HG03045 (cell line): ENCODE data around the gene PMP22.
"Not testable (repeated sequence)": the region's sequence is repeated elsewhere in the genome, so short reads cannot be mapped to it uniquely, and the experiment has no call there.

ENCODE experiments used
- ATAC-seq: cut with Tn5 transposase; IDR thresholded peaks from one replicate; pipeline ENCODE4 v1.9.1; 2021; ENCODE audit warnings: mild to moderate bottlenecking, moderate library complexity; ENCODE audit not compliant: unreplicated experiment

The PMP22 gene

DNA sequence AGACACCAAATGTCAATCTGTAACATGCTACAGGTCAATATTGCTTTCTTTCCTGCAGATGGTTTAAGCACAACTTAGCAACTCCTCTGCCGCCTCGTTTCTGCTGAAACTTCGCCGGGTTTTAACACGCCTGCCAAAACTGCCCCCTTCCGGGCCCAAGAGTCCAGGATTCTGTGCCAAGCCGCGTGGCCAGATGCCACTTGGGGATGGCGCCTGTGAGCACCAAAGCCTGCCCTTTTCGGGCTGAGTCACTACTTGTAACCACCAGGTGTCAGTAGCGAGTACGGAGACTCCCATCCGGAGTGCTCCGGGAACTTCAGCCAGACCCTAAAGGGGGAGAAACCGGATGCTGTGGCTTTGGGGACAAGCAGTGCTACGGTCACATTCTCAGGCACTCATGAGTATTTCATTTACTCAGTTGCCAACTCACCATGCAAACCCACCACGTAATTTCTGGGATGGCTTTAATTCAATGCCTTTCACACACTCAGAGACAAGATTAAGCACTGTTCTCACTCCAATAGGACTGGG is 7.8 kb downstream of the PMP22 start:
- peak; percentile 74 for ATAC-seq

GRCh38 chr17:15256689-15257088 is 8.4 kb downstream of the PMP22 start:
- no peak for ATAC-seq

DNA sequence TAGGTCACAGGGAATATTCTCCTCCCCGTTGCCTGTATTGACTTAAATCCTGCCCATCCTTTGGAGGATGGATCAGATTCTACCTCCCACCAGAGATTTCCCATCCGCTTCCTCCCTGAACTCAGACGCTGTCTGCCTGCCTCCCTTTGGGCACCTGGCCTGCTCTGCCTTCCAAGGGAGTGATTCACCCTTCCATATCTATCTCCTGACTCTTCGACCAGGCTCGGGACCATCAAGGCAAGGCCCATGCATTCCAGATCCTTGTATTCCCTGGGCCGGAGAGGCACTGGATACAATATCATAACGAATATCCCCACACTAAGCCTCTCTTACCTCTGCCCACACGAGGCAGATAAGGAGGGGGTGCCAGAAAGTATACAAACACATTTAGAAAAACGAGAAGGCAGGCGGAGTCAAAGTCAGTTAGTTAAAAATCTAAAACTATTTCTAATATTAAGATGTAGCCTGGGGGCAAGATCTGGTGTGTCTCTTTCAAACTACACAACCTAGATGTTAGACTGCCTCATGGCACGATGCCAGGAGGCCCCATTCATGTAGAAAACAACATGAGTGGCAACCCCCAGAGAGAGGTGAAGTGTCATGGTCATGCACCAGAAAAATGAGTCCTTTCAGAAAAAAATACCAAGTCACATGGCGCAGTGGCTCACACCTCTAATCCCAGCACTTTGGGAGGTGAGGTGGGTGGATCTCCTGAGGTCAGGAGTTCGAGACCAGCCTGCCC is 9.2 kb downstream of the PMP22 start:
- no peak for ATAC-seq

- no peak for ATAC-seq
Observed at GRCh38 chr17:15250135-15250860, 14.8 kb downstream of the PMP22 start.

GRCh38 chr17:15249487-15249886 is 15.6 kb downstream of the PMP22 start:
- ATAC-seq = no peak

GRCh38 chr17:15247891-15248529 is 17.1 kb downstream of the PMP22 start:
- no peak for ATAC-seq

- no peak for ATAC-seq
Observed at GRCh38 chr17:15245054-15245453, 20.1 kb downstream of the PMP22 start.

GRCh38 chr17:15240644-15241043 is 24.5 kb downstream of the PMP22 start:
- no peak for ATAC-seq

- no peak for ATAC-seq
Observed at GRCh38 chr17:15239491-15239890, 25.6 kb downstream of the PMP22 start.

- no peak for ATAC-seq
Observed at GRCh38 chr17:15238676-15239422, 26.3 kb downstream of the PMP22 start.

- ATAC-seq = no peak
Observed at GRCh38 chr17:15238057-15238456, 27.1 kb downstream of the PMP22 start.

GRCh38 chr17:15237106-15237425 is 28.1 kb downstream of the PMP22 start:
- no peak for ATAC-seq

DNA sequence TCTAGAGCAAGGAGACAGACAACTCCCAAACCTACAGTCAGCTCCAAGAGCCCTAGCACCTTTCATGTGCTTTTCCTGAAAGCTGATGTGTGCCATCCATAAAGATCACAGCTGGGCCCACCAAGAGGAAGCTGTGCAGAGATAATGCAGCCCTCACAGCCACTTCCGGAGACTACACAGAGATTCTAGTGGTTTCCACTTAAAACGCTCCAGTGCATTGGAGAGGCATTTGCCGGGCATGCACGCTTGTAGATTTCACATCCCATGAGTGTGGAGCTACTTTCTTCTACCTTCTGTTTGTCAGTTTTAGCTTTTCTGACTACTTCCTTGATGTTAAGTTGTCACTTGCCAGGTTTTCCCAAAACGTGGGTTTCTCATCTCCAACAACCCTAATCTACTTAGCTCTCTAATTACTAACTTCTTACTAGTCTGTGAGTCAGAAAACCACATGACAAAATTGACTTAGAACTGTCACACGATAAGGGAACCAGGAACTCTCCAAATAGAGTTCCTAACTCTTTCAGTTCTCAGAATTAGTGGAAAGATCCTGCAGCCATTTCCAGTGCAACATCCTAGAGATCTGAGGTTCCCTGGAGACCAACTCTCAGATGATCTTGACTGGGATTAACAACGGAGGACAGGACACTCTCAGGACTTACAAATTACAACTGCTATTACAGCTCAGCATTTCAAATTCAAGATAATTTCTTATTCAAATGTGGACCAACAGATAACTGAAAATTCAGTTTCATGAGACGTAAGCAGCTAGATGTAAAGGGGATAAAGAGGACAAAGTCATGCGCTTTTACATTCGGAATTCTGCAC is 28.6 kb downstream of the PMP22 start:
- no peak for ATAC-seq

GRCh38 chr17:15233971-15234370 is 31.2 kb downstream of the PMP22 start:
- no peak for ATAC-seq

DNA sequence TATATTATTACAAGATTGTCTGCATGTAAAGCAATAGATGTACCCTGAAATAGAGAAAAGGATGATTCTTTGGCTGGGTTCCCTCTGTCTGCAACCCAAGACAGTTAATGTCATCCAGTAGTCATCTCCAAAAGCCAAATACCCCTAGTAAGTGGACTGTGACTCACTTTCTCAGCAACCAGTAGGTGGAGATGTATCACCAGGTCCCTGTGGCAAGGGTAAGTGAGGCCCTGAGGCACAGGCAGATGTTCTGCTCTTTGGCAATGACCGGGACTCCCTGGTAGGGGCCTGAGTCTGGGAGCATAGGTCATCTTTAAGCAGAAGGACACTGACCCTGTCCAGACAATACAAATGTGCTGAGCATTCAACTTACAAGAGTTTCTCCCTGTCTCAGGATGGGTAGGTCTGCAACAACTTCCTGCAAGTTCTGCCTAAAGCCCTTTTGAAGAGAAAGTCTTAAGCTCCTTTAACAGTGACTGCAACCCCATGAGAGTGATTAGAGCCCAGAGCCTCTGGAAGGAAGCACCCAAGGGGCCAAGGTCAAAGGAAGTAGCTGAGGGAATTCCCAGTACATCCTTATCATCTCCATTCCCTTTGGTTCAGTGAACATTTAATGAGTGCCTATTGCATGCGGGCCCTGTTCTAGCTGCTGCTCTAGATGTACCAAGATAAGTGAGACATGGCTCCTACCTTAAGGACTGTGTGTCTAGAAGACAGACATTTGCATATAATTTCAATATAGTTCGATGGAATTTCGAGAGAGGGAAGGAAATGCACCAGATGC is 31.9 kb downstream of the PMP22 start:
- no peak for ATAC-seq

GRCh38 chr17:15232517-15232915 is 32.6 kb downstream of the PMP22 start:
- no peak for ATAC-seq

DNA sequence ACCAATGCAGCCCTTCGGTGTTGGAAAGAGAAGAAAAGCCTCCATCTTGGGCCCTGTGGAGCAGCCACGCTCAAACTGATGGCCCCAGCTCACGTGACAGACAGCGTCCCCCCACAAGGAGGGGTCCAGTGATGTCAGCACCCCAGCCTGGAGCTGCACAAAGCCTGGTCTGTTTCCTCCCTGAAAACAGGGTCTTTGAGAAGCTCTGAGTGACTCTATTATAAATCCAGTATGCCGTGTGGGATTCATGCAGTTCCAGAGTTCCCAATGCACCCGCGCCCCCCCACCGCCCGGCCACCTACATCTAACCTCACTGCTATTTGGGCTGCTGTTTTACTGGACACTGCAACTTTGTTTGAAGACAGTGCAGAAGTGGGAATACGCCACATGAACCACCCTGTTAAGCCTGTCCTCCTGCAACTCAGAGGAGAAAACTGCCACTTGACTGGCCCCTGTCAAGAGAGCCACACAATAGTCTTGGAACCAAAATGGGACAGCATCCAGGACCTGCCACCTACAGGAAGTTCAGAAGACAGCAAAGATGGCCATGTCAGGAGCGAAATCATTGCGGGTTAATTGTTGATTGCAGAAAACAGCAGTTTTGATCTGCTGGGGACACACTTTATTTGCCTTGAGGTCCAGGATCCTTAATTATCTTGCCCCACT is 33.1 kb downstream of the PMP22 start:
- ATAC-seq = no peak

- ATAC-seq = no peak
Observed at GRCh38 chr17:15230866-15231265, 34.3 kb downstream of the PMP22 start.

DNA sequence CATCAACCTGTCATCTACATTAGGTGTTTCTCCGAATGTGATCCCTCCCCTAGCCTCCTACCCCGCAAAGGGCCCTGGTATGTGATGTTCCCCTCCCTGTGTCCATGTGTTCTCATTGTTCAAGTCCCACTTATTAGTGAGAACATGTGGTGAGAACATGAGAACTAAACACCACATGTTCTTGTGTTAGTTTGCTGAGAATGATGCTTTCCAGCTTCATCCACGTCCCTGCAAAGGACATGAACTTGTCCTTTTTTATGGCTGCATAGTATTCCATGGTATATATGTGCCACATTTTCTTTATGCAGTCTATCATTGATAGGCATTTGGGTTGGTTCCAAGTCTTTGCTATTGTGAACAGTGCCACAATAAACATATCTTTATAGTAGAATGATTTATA is 43.3 kb downstream of the PMP22 start:
- ATAC-seq = not testable (repeated sequence)
